Thyroid gland (tissue), 4 donors: ENCODE measurements around the gene AKAP12.

Source experiments
- CTCF ChIP-seq, 6 experiments: fragments of 200-600 bp in 3 of 6; fragments of 450-650 bp in 3 of 6; sonication (generic) in 3 of 6; IDR thresholded peaks; one replicate each; pipeline ENCODE4 v1.5.1; 2016 to 2019; ENCODE audit warnings: antibody characterized with exemption in 6 of 6, mild to moderate bottlenecking in 2 of 6, inconsistent platforms in 1 of 6, moderate library complexity in 1 of 6
- POLR2A ChIP-seq, 2 donors: fragments of 450-650 bp; IDR thresholded peaks; one replicate each; pipeline ENCODE4 v1.6.1; 2017; ENCODE audit warnings: antibody characterized with exemption in 2 of 2, mild to moderate bottlenecking in 2 of 2, moderate library complexity in 1 of 2

GRCh38 chr6:151263967-151264366 lies 24.2 kb downstream of the AKAP12 start:
- TF ChIP-seq POLR2A (IDR thresholded peaks at IDR 0.05) (no peak), CTCF (IDR thresholded peaks at IDR 0.05) (no peak)
